GM11168 (cell line): ENCODE results near the gene NUDT19.
"Not testable (repeated sequence)": the region's sequence is repeated elsewhere in the genome, so short reads cannot be mapped to it uniquely, and the experiment has no call there.

Experiments used
- in situ Hi-C: fragments of 300-500 bp; cut with MboI; formaldehyde crosslinking; loops from one replicate; pipeline ENCODE4 v1.12.0; 2022; ENCODE audit warnings: low sequenced_read_pairs; ENCODE audit not compliant: unreplicated experiment

NUDT19 gene

GRCh38 chr19:32674931-32675719 is 16.5 kb upstream of the NUDT19 start, which contains the start of gene ANKRD27:
ANKRD27 (minus strand) TSS chr19:32675180; CDS start chr19:32659015, 16,165 bp downstream.
- in situ Hi-C loops: no loop called here

- in situ Hi-C loops: no loop called here
These were observed 15.9 kb upstream of the NUDT19 start, which contains the start of gene RGS9BP for GRCh38 chr19:32675720-32676185. RGS9BP (plus strand) TSS chr19:32675848; CDS start chr19:32676264, 416 bp downstream.

GRCh38 chr19:32676186-32676894 is 15.3 kb upstream of the NUDT19 start:
- in situ Hi-C loops: no loop called here

- in situ Hi-C loops: no loop called here
These were observed 14.7 kb upstream of the NUDT19 start for GRCh38 chr19:32676895-32677359.

GRCh38 chr19:32677657-32678056 is 14.0 kb upstream of the NUDT19 start:
- in situ Hi-C loops: no loop called here

GRCh38 chr19:32680986-32681385 is 10.6 kb upstream of the NUDT19 start:
- in situ Hi-C loops: no loop called here

GRCh38 chr19:32682317-32682716 is 9.3 kb upstream of the NUDT19 start:
- in situ Hi-C loops: no loop called here

GRCh38 chr19:32686847-32687475 is 4.7 kb upstream of the NUDT19 start:
- in situ Hi-C loops: no loop called here

- in situ Hi-C loops: no loop called here
These were observed 3.9 kb upstream of the NUDT19 start for GRCh38 chr19:32687681-32688080.

- in situ Hi-C loops: no loop called here
These were observed 3.3 kb upstream of the NUDT19 start for GRCh38 chr19:32688311-32688710.

GRCh38 chr19:32691952-32692726 is 518 bp downstream of the NUDT19 start:
- in situ Hi-C loops: no loop called here

GRCh38 chr19:32692727-32693061 is 1.1 kb downstream of the NUDT19 start:
- in situ Hi-C loops: no loop called here

GRCh38 chr19:32693151-32694108 is 1.8 kb downstream of the NUDT19 start:
- in situ Hi-C loops: not testable (repeated sequence)

GRCh38 chr19:32694316-32694715 is 2.7 kb downstream of the NUDT19 start:
- in situ Hi-C loops: not testable (repeated sequence)

- in situ Hi-C loops: not testable (repeated sequence)
These were observed 3.2 kb downstream of the NUDT19 start for GRCh38 chr19:32694851-32695250.

GRCh38 chr19:32695506-32695905 is 3.9 kb downstream of the NUDT19 start:
- in situ Hi-C loops: not testable (repeated sequence)

GRCh38 chr19:32696771-32697170 is 5.2 kb downstream of the NUDT19 start:
- in situ Hi-C loops: not testable (repeated sequence)

GRCh38 chr19:32700129-32700528 is 8.5 kb downstream of the NUDT19 start:
- in situ Hi-C loops: not testable (repeated sequence)

GRCh38 chr19:32702010-32702409 is 10.4 kb downstream of the NUDT19 start:
- in situ Hi-C loops: no loop called here
